Activated CD4-positive, alpha-beta memory T cell treated with anti-CD3 and anti-CD28 coated beads, Interleukin-2, amount 10 ng/mL, durations not matched to agents 7 days and 5 days (primary cell): ENCODE data around the gene NPFFR2. TPM values are rescaled to one million over a fixed set of nuclear protein-coding genes. Genes with fewer than 3 reads are reported as not detected.
"Not testable (repeated sequence)": the region's sequence is repeated elsewhere in the genome, so short reads cannot be mapped to it uniquely, and the experiment has no call there.

Experiments
- CTCF ChIA-PET: fragments of 350-600 bp; sonication (Branson Sonifier 250); formaldehyde crosslinking; loops from one replicate; lab custom pipeline; 2021; ENCODE audit warnings: antibody characterized with exemption, inconsistent platforms; lab: Charles Lee
- POLR2A ChIA-PET: fragments of 350-600 bp; sonication (Branson Sonifier 250); formaldehyde crosslinking; loops from one replicate; lab custom pipeline; 2021; ENCODE audit warnings: antibody characterized with exemption; lab: Charles Lee
- DNase-seq: peaks from one replicate; pipeline ENCODE4 v3.0.0-alpha.2; 2020
- H3K27ac Mint-ChIP-seq: one replicate; pipeline ENCODE4 v1.8.0; 2021; ENCODE audit warnings: mild to moderate bottlenecking, mixed read lengths
- H3K27me3 Mint-ChIP-seq: one replicate; pipeline ENCODE4 v1.8.0; 2021; ENCODE audit warnings: mixed read lengths
- H3K36me3 Mint-ChIP-seq: one replicate; pipeline ENCODE4 v1.8.0; 2021; ENCODE audit warnings: low read depth, mixed read lengths
- H3K4me1 Mint-ChIP-seq: one replicate; pipeline ENCODE4 v1.8.0; 2021; ENCODE audit warnings: mixed read lengths
- H3K4me3 Mint-ChIP-seq: one replicate; pipeline ENCODE4 v1.8.0; 2021; ENCODE audit warnings: mild to moderate bottlenecking, mixed read lengths
- H3K9me3 Mint-ChIP-seq: one replicate; pipeline ENCODE4 v1.8.0; 2021; ENCODE audit warnings: mixed read lengths
- total RNA-seq, 2 experiments: library from RNA; stranded (reverse); gene quantifications; one replicate each; pipeline ENCODE4 v1.2.3, GENCODE V29; 2021

The NPFFR2 gene
- total RNA-seq, 2 experiments from 2014 or later, result not detected

- not testable (repeated sequence) for H3K4me1 Mint-ChIP-seq
Measured at GRCh38 chr4:72139997-72140396, 108.2 kb downstream of the NPFFR2 start.

GRCh38 chr4:72144241-72144640 is 112.4 kb downstream of the NPFFR2 start:
- CTCF ChIA-PET, result no interaction called here
- Mint-ChIP-seq H3K36me3 (no peaks in the 10 kb centered on the region), H3K4me1 (no peaks in the 10 kb centered on the region), H3K27me3 (no peaks in the 10 kb centered on the region), H3K9me3 (peaks cover 4% of the 10 kb centered on the region), H3K4me3 (no peak overlapping the region), H3K27ac (no peak overlapping the region)
- no peak for DNase-seq
- POLR2A ChIA-PET, result no interaction called here

More at GRCh38 chr4:72139997-72140396, 108.2 kb downstream of the NPFFR2 start:
- H3K9me3 Mint-ChIP-seq, H3K36me3 Mint-ChIP-seq, DNase-seq, H3K27me3 Mint-ChIP-seq, POLR2A ChIA-PET, H3K4me3 Mint-ChIP-seq, H3K27ac Mint-ChIP-seq, CTCF ChIA-PET: not testable (repeated sequence)

- DNase-seq, result no peak
- no peaks in the 10 kb centered on the region for H3K4me1 Mint-ChIP-seq
- no peak overlapping the region for H3K4me3 Mint-ChIP-seq
- no peaks in the 10 kb centered on the region for H3K9me3 Mint-ChIP-seq
- no peak overlapping the region for H3K27ac Mint-ChIP-seq
- CTCF ChIA-PET, result no interaction called here
- no peaks in the 10 kb centered on the region for H3K36me3 Mint-ChIP-seq
- no peaks in the 10 kb centered on the region for H3K27me3 Mint-ChIP-seq
- POLR2A ChIA-PET, result no interaction called here
Measured at GRCh38 chr4:72152731-72153130, 120.9 kb downstream of the NPFFR2 start.

- H3K4me1 Mint-ChIP-seq, H3K36me3 Mint-ChIP-seq, POLR2A ChIA-PET, CTCF ChIA-PET, DNase-seq, H3K27me3 Mint-ChIP-seq, H3K9me3 Mint-ChIP-seq, H3K4me3 Mint-ChIP-seq, H3K27ac Mint-ChIP-seq: not testable (repeated sequence)
Measured at GRCh38 chr4:72153634-72154033, 121.8 kb downstream of the NPFFR2 start.

- H3K4me3 Mint-ChIP-seq, H3K27ac Mint-ChIP-seq, H3K4me1 Mint-ChIP-seq, H3K27me3 Mint-ChIP-seq, CTCF ChIA-PET, H3K9me3 Mint-ChIP-seq, DNase-seq, POLR2A ChIA-PET, H3K36me3 Mint-ChIP-seq: not testable (repeated sequence)
Measured at GRCh38 chr4:72169285-72169684, 137.5 kb downstream of the NPFFR2 start.

- H3K4me3 Mint-ChIP-seq, result no peak overlapping the region
- no peaks in the 10 kb centered on the region for H3K9me3 Mint-ChIP-seq
- H3K27ac Mint-ChIP-seq, result no peak overlapping the region
- POLR2A ChIA-PET, result no interaction called here
- no peaks in the 10 kb centered on the region for H3K27me3 Mint-ChIP-seq
- no peak for DNase-seq
- no peaks in the 10 kb centered on the region for H3K4me1 Mint-ChIP-seq
- CTCF ChIA-PET, result no interaction called here
- no peaks in the 10 kb centered on the region for H3K36me3 Mint-ChIP-seq
Measured at GRCh38 chr4:72169861-72170260, 138.1 kb downstream of the NPFFR2 start.

- ChIA-PET POLR2A (no interaction called here), CTCF (no interaction called here)
- H3K4me3 Mint-ChIP-seq, result no peak overlapping the region
- H3K27ac Mint-ChIP-seq, result no peak overlapping the region
- H3K36me3 Mint-ChIP-seq, result no peaks in the 10 kb centered on the region
- no peaks in the 10 kb centered on the region for H3K4me1 Mint-ChIP-seq
- no peaks in the 10 kb centered on the region for H3K9me3 Mint-ChIP-seq
- H3K27me3 Mint-ChIP-seq, result no peaks in the 10 kb centered on the region
- no peak for DNase-seq
Measured at GRCh38 chr4:72171761-72172160, 140.0 kb downstream of the NPFFR2 start.

GRCh38 chr4:72179342-72179741 is 147.5 kb downstream of the NPFFR2 start:
- DNase-seq, result no peak
- no peak overlapping the region for H3K4me3 Mint-ChIP-seq
- H3K27me3 Mint-ChIP-seq, result no peaks in the 10 kb centered on the region
- no peak overlapping the region for H3K27ac Mint-ChIP-seq
- POLR2A ChIA-PET, result no interaction called here
- CTCF ChIA-PET, result no interaction called here
- H3K36me3 Mint-ChIP-seq, result no peaks in the 10 kb centered on the region
- no peaks in the 10 kb centered on the region for H3K4me1 Mint-ChIP-seq
- no peaks in the 10 kb centered on the region for H3K9me3 Mint-ChIP-seq

- CTCF ChIA-PET, result no interaction called here
- no peaks in the 10 kb centered on the region for H3K9me3 Mint-ChIP-seq
- no peaks in the 10 kb centered on the region for H3K27me3 Mint-ChIP-seq
- POLR2A ChIA-PET, result no interaction called here
- no peaks in the 10 kb centered on the region for H3K36me3 Mint-ChIP-seq
- no peak overlapping the region for H3K4me3 Mint-ChIP-seq
- no peak for DNase-seq
- H3K27ac Mint-ChIP-seq, result no peak overlapping the region
- H3K4me1 Mint-ChIP-seq, result no peaks in the 10 kb centered on the region
Measured at GRCh38 chr4:72186714-72187113, 154.9 kb downstream of the NPFFR2 start.

- no peak for DNase-seq
- no peak overlapping the region for H3K4me3 Mint-ChIP-seq
- H3K36me3 Mint-ChIP-seq, result no peaks in the 10 kb centered on the region
- no peaks in the 10 kb centered on the region for H3K4me1 Mint-ChIP-seq
- no peak overlapping the region for H3K27ac Mint-ChIP-seq
- H3K9me3 Mint-ChIP-seq, result peaks cover 3% of the 10 kb centered on the region
- POLR2A ChIA-PET, result no interaction called here
- no peaks in the 10 kb centered on the region for H3K27me3 Mint-ChIP-seq
- CTCF ChIA-PET, result no interaction called here
Measured at GRCh38 chr4:72194046-72194445, 162.2 kb downstream of the NPFFR2 start.

GRCh38 chr4:72194453-72194852 is 162.7 kb downstream of the NPFFR2 start:
- no peak overlapping the region for H3K4me3 Mint-ChIP-seq
- no peaks in the 10 kb centered on the region for H3K36me3 Mint-ChIP-seq
- CTCF ChIA-PET, result no interaction called here
- H3K4me1 Mint-ChIP-seq, result no peaks in the 10 kb centered on the region
- no peak overlapping the region for H3K27ac Mint-ChIP-seq
- H3K9me3 Mint-ChIP-seq, result peaks cover 3% of the 10 kb centered on the region
- no peak for DNase-seq
- POLR2A ChIA-PET, result no interaction called here
- no peaks in the 10 kb centered on the region for H3K27me3 Mint-ChIP-seq

Other genes starting within 250 kb of the NPFFR2 start
- gene GC, start 247.9 kb upstream of the NPFFR2 start, total RNA-seq, result not detected